Stimulated activated CD8-positive, alpha-beta memory T cell treated with anti-CD3 and anti-CD28 coated beads, Interleukin-12 subunit alpha, Interleukin-12 subunit beta, amount 100 ng/mL, for 24 hours (primary cell): ENCODE results near the gene RTL10.
"Not testable (repeated sequence)": the region's sequence is repeated elsewhere in the genome, so short reads cannot be mapped to it uniquely, and the experiment has no call there.

ENCODE experiments used
- DNase-seq: peaks from one replicate; pipeline ENCODE4 v3.0.0-alpha.2; 2020; ENCODE audit errors: extremely low read depth

RTL10 gene

DNA sequence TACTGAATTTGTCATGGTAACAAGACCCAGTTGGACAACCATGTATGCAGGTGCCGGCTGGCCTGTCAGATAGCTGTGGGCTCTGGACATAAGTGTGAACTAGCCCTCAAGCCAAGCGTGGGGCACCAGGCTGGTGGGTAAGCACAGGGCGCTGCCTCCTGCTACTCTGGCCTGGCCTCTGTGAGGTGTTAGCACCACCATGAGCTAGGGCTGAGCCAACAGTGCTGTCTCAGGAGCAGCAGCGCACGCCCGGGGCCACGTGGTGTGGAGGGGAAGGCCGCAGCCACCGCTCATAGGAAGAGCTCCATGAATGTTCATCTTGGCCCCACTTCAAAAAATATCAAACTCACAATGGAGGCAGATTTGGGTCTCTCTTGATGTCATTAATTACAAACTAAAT, 35.3 kb upstream of the RTL10 start:
- no peak for DNase-seq

DNA sequence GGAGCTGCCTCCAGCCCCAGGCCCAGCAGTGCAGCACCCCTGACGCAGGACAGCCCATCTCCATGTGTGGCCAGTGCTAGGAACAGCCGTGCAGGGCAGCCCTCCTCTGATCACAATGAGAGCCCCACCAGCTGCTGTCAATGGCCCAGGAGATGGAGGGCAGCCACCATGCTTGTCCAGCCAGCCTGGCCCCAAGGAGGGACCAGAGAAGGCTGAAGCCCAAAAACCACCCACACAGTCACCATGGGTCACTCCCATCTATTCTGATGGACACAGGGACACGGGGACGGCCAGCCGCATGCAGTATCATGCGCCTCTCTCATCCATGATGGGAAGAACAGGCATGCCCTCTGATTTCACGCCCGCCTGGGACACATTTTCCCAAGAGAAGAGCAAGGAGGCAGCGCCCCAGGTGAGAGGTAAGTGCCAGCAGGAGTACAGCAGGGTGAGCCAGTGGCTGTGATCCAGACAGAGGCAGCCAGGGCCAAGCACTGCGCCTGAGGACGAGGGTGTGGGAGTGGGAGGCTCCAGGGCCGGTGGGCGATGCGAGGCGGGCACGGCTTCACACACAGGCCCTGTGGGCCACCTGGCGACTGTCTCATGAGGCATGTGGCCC, 33.6 kb upstream of the RTL10 start:
- DNase-seq: no peak

DNA sequence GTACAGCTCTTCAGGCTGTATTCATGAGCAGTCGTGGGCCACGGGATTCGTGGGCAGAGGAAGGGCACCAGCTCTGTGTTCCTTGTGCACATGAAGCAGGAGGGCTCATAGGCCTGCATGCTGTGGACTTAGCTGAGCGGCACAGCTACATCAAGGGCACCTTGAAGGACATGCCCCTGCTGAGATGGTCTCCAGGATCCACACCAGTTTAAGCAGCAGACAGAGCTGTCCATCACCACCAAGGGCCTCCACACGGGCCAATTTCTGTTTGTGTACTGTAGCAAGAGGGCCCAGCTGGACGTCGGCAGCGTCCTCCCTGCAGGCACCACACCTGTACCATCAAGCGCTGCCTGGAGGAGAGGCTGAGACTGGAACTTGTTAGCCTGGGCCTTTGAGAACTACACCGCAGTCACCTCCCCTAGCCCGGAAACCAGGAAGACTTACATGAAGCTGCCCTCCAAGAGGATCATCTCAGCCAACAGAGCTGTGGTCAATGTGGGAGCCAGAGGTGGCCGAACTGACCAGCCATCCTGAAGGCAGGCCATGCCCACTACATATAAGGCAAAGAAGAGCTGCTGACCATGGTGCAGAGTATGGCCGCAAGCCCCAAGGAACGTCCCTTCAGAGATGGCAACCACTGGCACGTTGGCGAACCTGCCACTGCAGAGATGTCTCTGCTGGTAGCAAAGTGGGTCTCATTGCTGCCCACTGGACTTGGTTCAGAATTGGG, 32.7 kb upstream of the RTL10 start:
- DNase-seq: no peak

DNA sequence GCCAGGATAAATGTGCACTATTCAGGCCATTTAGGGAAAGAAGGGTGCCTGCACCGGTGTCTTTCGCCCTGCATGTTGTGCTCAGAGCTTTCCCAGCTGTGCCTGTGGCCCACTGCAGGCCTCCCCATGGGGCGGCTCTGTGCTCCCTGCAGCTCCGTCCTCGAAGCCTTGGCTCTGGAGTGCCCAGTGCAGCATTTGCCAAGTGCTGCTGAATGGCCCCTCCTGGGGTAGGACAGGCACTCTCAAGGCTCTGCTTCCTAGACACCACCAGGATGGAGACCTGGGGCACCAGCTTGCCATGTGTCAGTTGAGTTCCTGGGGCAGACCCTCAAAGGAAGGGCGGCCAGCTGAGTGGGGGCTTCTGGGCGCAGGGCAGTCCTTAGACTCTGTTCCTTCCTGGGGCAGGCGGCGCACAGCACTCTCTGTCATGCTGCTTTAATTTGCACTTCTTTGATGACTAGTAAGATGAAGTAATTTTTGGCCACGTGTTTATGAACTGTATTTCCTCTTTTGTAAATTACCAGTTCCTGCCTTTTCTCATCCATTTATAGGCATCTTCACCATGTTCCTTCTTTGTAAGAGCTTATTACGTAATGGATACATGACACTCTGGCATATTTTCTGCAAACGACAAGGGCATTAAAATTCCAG, 32.1 kb upstream of the RTL10 start:
- DNase-seq: no peak

DNA sequence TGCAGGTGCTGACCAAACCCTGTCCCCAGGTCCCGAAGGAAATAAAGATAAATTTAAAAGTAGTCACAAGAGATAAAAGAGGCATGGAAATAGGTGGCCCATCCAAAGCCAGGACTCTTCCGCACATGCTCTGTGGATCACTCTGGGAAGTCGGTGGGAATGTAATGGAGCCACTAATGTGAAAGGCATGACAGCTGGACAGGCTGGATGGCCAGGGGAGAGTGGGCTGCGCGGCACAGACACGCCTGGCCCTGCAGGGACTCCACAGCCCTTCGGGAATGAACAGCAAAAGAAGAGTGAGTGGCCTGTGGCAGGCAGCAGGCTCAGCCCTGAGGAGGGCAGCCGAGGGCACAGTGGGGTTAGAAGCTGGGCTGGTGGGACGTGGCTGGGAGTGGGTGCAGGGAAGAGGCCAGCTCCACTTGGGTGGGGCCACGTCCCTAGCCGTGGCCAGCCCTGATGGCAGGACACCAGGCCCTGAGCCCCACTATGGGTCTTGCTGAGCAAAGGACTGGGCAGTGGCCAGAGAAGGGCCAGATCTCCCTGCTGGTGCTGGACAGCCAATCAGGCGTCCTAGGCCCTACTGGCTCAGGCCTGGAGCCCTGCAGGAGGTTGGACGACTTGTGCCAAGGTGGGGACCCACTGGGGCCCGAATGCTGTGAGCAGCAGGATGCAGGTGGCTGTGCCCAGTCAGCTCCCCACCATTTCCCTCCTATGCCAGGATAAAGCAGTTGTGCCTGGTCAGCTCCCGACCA, 31.3 kb upstream of the RTL10 start:
- no peak for DNase-seq

DNA sequence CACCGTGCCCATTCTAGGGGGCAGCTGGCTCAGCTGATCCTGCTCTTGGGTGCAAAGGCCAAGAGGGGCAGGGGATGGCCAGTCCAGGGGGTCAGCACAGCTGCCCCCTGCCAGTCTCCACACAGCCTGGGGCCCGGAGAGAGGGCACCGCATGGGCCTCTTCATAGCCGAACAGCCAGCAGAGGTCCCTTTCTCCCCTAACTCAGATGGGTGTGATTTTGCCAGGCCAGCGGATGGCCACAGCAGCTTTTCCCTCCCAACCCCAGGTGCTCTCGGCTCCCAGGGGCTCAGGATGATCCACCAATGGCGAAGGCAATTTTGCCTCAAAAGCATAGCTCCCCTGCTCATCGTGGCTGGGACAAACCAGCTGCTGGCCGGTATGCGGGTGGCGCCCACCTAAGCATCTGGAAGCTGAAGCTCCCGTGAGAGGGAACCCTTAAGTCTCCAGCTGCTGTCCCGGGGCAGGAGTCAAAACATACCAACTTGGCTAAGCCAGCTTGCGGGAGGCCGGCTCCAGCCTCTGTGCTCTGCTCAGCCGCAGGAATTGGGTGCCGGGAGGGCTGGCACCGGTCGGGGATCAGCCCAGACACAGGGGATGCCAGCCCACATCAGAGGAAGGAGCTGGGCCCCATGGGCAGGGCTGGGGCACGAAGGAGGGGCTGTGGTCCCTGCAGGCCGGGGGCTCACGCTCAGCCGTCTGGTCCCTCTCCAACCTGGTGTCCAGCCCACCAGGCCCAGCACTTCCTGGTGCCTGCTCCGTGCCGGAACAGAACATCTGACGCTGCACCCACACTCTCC, 30.5 kb upstream of the RTL10 start:
- no peak for DNase-seq

DNA sequence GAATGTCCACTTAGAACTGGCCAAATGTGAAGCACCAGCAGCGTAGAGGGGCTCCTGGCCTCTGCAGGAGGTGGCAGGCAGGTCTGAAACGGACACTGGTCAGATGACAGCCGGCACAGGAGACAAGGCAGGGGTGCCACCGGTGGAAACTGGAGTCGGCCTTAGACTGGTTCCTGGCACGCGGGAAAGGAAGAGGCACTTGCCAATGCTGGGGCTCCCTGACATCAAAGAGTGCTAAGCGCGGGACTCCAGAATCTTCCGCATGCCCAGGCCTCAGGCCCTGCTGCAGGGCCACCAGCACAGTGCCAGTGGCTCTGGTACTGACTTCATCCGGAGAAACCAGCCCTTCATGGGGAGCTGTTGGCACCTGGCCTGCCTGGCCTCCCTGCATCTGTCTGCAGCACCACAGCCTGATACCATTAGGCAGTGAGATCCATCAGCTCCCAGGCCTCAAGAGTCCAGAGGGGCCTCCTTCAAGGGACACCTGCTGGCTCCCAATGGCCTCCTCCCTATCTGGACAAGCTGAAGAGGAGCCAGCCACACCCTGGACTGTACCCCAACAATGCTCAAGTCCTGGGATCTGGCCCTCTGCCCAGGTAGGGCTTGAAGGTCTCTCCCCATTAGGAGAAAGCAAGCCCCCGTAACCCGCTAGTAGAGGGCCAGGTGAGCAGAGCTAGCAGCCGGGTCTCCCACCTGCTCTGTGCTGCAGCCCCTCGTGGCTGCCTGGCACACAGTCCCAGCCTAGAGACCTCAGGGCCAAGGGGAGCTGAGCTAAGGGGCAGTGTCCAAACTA, 29.7 kb upstream of the RTL10 start:
- no peak for DNase-seq

DNA sequence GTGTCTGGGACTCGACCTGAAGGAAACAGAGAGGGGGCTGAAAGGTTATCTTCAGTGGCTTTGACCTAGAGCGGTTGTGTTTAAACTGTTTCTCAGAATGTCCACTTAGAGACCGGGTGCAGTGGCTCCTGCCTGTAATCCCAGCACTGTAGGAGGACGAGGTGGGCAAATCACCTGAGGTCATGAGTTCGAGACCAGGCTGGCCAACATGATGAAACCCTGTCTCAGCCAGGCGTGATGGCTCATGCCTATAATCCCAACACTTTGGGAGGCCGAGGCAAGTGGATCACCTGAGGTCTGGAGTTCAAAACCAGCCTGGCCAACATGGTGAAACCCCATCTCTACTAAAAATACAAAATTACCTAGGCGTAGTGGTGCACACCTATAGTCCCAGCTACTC, 28.8 kb upstream of the RTL10 start:
- not testable (repeated sequence) for DNase-seq

DNA sequence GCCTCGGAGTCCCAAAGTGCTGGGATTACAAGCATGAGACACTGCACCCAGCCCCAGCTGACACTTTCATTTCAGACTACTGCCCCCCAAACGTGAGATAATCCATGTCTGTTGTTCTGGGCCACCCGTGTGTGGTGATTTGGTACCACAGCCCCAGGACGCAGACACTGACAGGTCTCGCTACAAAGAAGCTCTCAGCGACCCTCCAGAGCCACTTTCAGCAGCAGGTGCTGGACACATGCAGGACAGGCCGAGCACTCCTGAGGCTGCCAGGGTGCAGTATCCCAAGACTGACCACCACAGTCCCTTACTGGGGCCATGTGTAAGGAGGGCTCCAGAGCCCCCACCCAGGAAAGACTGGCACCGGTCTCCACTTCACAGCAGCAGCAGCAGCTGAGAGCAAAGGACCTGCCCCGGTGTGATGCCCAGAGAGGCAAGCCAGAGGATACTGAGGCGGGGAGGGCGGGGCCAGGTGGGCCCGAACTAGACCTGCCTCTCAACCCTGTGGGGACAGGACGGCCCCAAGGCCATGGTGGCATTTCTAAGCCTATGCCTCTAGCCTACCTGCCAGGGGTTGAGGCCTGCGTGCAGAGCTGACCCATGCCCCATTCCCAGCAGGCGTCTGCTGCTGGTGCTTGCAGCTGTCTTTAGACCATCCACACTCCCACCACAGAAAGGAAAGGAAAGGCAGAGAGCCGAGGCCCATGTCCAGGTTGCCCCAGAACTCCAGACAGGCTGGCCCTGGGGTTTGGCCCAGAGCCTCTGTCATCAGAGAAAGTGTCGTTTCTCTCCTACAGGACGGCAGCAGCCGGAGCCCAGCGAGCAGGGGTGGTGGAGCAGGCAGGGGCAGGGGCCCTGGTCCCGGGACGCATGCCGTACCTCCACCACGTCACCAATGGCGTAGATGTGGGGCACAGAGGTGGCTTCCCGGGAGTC, 28.0 kb upstream of the RTL10 start:
- no peak for DNase-seq

DNA sequence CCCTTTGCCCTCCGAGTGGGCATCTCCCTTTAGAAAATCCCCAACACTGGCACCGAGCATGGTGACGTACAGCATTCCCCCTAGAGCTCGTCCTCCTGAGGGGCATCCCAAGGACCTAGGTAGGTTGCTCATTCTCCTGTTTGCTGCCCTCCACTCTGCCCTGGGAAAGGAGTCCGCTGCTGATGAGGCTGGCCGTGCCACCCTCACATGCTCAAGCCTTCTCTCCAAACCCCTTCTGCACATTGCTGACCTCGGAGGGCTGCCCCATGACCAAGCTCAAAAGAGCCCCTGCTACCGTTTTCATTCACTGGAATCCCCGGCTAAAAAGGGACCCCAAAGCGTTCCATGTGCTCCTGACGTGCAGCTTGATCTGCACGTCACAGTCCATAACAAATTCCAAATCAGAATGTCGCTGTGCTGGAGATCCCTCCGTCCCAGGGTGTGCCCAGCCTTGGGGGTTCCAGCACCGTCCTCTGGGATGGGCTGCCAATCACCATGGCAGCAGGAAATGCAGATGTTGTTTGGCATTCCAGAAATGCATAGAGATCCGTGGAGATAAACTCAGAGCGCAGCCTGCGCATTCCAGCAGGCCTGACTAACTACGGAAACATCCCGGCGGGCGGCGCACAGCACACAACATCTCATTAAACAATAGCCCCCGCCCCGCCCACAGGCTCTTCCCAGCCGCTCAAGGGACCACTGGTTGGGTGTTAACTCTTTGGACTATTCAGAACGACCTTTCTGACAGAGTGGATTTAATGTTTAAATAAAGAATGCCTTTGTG, 26.3 kb upstream of the RTL10 start:
- no peak for DNase-seq

DNA sequence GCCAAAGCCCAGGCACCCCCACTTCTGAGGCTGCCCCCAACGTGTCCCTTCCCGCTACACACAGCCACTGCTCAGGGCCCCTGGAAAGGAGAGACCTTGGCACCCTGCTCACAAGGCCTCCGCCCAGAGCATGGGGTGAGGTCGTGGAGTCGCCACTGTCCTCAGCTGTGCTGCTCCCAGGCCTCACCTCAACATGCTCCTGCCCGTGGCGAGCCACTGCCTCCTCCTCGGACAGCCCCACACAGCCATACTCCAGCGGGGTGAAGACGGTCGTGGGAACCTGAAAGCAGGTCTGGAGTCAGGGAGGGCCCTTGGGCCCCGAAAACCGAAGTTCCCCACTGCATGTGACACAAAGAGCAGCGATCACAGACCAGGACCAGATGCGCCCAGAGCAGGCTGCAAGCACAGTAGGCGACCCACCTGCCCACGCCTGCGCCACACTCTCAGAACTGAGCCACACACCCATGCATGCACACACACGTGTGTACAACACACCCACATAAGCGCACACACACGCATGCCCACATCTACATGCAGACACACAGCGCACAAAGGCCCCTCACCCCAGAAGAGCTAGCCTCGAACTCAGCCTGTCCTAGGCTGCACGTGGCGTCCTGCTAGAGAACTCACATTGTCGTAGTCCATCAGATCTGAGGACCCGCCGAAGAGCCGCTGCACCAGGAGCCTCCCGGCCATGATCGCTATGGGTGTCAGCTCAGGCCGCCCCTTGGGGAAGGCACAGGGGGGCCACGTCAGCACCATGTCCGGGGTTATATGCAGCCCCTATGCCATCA, 25.5 kb upstream of the RTL10 start:
- no peak for DNase-seq

DNA sequence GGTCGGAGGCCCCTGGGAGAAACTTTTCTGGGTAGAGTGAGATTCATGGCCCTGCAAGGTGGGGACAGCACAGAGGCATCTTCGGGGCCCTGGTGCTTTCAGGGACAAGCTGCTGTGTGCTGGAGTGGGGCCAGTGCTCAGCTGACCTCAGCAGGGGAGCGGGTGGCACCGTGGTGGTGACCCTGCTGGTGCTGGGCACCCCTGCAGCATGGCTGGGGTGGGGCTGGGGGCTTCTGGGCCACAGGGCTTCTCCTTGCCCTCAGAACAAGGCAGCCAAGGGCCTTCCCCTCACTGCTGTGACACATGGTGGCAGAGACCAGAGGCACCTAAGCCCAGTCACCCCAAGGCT, 24.9 kb upstream of the RTL10 start:
- no peak for DNase-seq

DNA sequence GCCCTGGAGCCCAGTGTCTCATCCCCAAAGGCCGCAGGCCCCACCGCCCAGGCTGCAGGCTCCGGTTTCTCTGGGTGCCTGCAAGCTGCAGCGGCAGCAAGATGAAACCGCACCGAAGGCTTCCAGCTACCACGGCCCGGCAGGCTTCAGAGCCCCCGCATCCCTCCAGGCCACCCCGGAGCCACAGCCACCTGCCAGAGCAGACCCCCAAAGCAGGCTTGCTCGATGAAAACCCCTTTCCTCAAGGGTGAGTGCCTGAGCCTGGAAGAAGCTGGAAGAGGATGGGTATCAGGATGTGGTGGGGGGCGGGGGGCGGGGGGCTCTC, 24.5 kb upstream of the RTL10 start:
- DNase-seq: no peak

DNA sequence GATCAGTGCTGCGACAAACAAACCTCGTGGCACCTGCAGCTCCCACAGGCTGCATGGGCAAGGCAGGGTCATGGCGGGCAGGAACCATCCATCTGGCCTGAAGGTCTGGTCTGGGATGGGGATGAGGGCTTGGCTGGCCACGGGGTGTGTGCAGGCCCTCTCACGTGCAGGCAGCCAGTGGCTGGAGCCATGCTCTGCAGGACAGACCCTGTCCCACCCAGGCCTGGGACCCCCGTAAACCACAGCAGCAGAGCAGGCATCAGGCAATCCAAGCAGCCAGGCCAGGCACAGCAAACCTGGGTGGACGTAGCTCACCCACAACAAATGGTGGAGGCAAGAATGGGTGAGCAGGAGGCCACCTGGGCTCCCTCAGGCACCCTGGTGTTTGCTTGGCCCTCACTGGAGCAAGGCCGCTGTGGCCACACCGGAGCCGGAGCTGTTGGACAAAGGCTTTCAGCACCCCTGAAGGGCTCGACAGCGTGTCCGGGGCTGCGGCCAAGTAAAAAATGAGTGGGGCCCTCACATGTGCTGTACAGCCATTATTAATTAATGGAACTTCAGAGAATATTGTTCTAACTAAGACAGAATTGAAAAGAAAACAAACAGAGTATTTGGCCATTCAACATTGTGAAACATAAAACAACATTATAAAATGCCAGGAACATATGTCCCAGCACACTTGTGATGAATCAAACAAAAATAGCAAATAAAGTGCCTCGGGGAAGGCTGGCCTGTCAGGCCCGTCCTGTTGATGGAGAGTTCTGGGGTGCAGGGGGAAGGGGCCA, 24.0 kb upstream of the RTL10 start:
- no peak for DNase-seq

DNA sequence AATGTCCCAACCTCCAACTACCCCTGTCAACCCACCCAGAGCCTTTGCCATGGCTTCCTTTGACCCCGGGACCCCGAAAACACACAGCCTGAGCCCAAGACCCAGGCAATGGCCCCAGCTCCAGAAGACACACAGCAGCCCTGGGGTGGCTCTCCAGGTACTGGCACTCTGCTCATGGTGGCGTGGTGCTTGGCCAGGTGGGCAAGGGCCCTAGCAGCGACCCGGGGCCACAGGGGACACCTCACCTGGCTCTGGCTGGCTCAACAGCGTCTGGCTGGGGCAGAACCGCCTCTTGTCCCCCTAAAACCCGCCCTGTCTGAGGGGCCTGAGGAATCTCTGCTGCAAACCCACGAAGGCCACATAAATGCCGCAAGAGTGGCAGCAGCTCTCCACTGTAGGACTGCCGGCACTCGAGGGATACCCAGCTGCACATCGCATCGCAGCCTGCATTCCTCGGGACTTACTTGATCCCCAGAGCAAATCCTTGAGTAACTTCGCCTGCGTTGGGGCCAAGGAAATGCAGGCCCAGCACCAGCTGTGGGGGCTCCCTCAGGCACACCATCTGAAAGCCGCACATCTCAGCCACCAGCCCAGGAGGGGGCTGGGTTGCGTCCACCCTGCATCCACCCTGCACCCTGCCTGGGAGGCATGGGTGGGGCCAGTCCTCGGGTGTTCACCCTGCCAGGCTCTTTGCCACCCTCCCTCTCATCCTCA, 23.1 kb upstream of the RTL10 start:
- DNase-seq: no peak

DNA sequence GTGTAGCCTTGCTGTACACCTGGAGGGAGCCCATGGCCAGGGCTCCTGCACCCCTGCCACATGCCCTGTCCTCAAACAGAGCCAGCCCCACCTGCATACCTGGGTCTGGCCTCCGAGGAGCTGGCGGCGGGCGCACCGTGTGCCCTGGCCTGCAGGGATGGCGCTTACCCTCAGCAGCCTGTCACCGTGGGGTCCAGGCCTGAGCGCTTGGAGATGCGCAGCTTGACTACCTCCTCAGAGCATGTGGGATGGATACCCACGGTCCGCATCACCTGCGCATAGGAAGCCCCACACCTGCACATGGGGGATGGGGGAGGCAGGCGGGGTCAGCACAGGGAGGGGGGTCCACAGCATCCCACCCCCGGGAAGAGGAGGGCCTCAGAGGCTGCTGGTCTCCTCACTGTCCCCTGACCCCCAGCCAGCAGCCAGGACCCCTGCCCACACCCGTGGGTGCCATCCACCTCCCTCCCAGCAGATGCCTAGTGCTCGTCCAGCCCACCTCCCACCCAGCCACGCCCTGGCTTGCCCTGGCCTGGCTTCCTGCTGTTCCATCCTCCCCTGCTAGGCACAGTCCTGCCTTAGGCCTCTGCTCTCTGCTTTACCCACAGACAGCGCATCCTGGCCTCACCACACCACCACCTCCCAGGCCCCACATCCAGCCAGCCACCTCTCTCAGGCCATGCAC, 22.4 kb upstream of the RTL10 start:
- no peak for DNase-seq
